ENCODE data around the gene SLC38A10. TPM values are rescaled to one million over a fixed set of nuclear protein-coding genes. Genes with fewer than 3 reads are reported as not detected.

The SLC38A10 gene
- total RNA-seq, 1 donor from 2014 or later: 26.1 TPM

- Histone ChIP-seq H3K9ac (ENCODE audit: low read depth in 1 of 3, low read length in 3 of 3) (peak within 1 kb of the TSS; percentile 43 to 79 (median 62)), H3K4me3 (ENCODE audit: low read length in 3 of 3) (peak within 1 kb of the TSS; percentile 73 to 78 (median 77)), H3K4me1 (ENCODE audit: control insufficient read depth in 3 of 3, insufficient read depth in 3 of 3, low read length in 3 of 3) (peaks cover 13 to 19% (median 15%) of the 10 kb centered on the region in 3 donors), H3K36me3 (ENCODE audit: control insufficient read depth in 3 of 3, insufficient read depth in 3 of 3, low read length in 3 of 3) (peaks cover 0 to 2% (median 0%) of the 10 kb centered on the region in 3 donors), H3K9me3 (ENCODE audit: control insufficient read depth in 3 of 3, low read length in 3 of 3) (no peaks in the 10 kb centered on the region), H3K27ac (ENCODE audit: low read depth, low read length) (peak within 1 kb of the TSS; percentile 3), H3K27me3 (ENCODE audit: control insufficient read depth in 3 of 3, insufficient read depth in 3 of 3, low read length in 3 of 3) (no peaks in the 10 kb centered on the region)
Observed at GRCh38 chr17:81222906-81223761, 72.0 kb downstream of the SLC38A10 start, which contains the start of gene CEP131. TSS of gene CEP131 (minus strand) at chr17:81222965. CDS start at chr17:81220056, 2,909 bp downstream.

- Histone ChIP-seq H3K27me3 (ENCODE audit: control insufficient read depth in 3 of 3, insufficient read depth in 3 of 3, low read length in 3 of 3) (no peaks in the 10 kb centered on the region), H3K9me3 (ENCODE audit: control insufficient read depth in 3 of 3, low read length in 3 of 3) (no peaks in the 10 kb centered on the region), H3K4me1 (ENCODE audit: control insufficient read depth in 3 of 3, insufficient read depth in 3 of 3, low read length in 3 of 3) (peaks cover 13 to 19% (median 15%) of the 10 kb centered on the region in 3 donors), H3K36me3 (ENCODE audit: control insufficient read depth in 3 of 3, insufficient read depth in 3 of 3, low read length in 3 of 3) (peaks cover 0 to 2% (median 0%) of the 10 kb centered on the region in 3 donors), H3K27ac (ENCODE audit: low read depth, low read length) (no peak overlapping the region), H3K4me3 (ENCODE audit: low read length in 3 of 3) (peak overlapping the region; percentile 73 to 78 (median 77)), H3K9ac (ENCODE audit: low read depth in 1 of 3, low read length in 3 of 3) (peak overlapping the region in 2 of 3 donors; percentile 62 to 79)
Observed at GRCh38 chr17:81222620-81222905, 72.5 kb downstream of the SLC38A10 start.

- Histone ChIP-seq H3K9ac (ENCODE audit: low read depth in 1 of 3, low read length in 3 of 3) (peak overlapping the region; percentile 43 to 79 (median 62)), H3K27ac (ENCODE audit: low read depth, low read length) (no peak overlapping the region), H3K36me3 (ENCODE audit: control insufficient read depth in 3 of 3, insufficient read depth in 3 of 3, low read length in 3 of 3) (peaks cover 0 to 2% (median 0%) of the 10 kb centered on the region in 3 donors), H3K9me3 (ENCODE audit: control insufficient read depth in 3 of 3, low read length in 3 of 3) (no peaks in the 10 kb centered on the region), H3K4me1 (ENCODE audit: control insufficient read depth in 3 of 3, insufficient read depth in 3 of 3, low read length in 3 of 3) (peaks cover 13 to 19% (median 15%) of the 10 kb centered on the region in 3 donors), H3K4me3 (ENCODE audit: low read length in 3 of 3) (peak overlapping the region; percentile 73 to 78 (median 77)), H3K27me3 (ENCODE audit: control insufficient read depth in 3 of 3, insufficient read depth in 3 of 3, low read length in 3 of 3) (no peaks in the 10 kb centered on the region)
Observed at GRCh38 chr17:81221842-81222619, 73.1 kb downstream of the SLC38A10 start.

GRCh38 chr17:81221371-81221841 lies 73.7 kb downstream of the SLC38A10 start:
- Histone ChIP-seq H3K27ac (ENCODE audit: low read depth, low read length) (no peak overlapping the region), H3K27me3 (ENCODE audit: control insufficient read depth in 3 of 3, insufficient read depth in 3 of 3, low read length in 3 of 3) (no peaks in the 10 kb centered on the region), H3K36me3 (ENCODE audit: control insufficient read depth in 3 of 3, insufficient read depth in 3 of 3, low read length in 3 of 3) (peaks cover 0 to 2% (median 0%) of the 10 kb centered on the region in 3 donors), H3K9me3 (ENCODE audit: control insufficient read depth in 3 of 3, low read length in 3 of 3) (no peaks in the 10 kb centered on the region), H3K4me1 (ENCODE audit: control insufficient read depth in 3 of 3, insufficient read depth in 3 of 3, low read length in 3 of 3) (peaks cover 13 to 19% (median 15%) of the 10 kb centered on the region in 3 donors), H3K9ac (ENCODE audit: low read depth in 1 of 3, low read length in 3 of 3) (peak overlapping the region in 2 of 3 donors; percentile 43 to 79), H3K4me3 (ENCODE audit: low read length in 3 of 3) (peak overlapping the region in 2 of 3 donors; percentile 77 to 78)

GRCh38 chr17:81219476-81220180 lies 75.5 kb downstream of the SLC38A10 start:
- Histone ChIP-seq H3K36me3 (ENCODE audit: control insufficient read depth in 3 of 3, insufficient read depth in 3 of 3, low read length in 3 of 3) (peaks cover 0 to 2% (median 0%) of the 10 kb centered on the region in 3 donors), H3K4me1 (ENCODE audit: control insufficient read depth in 3 of 3, insufficient read depth in 3 of 3, low read length in 3 of 3) (peaks cover 13 to 19% (median 15%) of the 10 kb centered on the region in 3 donors), H3K4me3 (ENCODE audit: low read length in 3 of 3) (no peak overlapping the region), H3K9me3 (ENCODE audit: control insufficient read depth in 3 of 3, low read length in 3 of 3) (no peaks in the 10 kb centered on the region), H3K27me3 (ENCODE audit: control insufficient read depth in 3 of 3, insufficient read depth in 3 of 3, low read length in 3 of 3) (no peaks in the 10 kb centered on the region), H3K27ac (ENCODE audit: low read depth, low read length) (no peak overlapping the region), H3K9ac (ENCODE audit: low read depth in 1 of 3, low read length in 3 of 3) (no peak overlapping the region)

DNA sequence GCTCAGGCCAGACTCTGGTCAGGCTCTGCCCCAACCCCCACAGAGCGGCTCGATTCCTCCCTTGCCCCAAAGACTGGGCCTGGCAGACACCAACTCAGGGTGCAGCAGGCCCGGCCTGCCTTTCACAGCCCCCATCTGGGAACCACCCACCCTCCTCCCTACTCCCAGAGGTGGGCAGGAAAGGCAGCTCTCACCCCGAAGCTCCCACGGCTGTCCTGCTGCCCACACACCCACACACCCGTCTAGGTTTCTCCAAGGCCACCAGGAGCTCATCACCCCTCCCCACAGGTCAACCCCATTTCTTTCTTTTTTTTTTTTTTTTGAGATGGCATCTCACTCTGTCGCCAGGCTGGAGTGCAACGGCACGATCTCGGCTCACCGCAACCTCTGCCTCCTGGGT lies 76.1 kb downstream of the SLC38A10 start:
- H3K4me3 ChIP-seq (ENCODE audit: low read length in 3 of 3): no peak overlapping the region
- no peaks in the 10 kb centered on the region for H3K27me3 ChIP-seq (ENCODE audit: control insufficient read depth in 3 of 3, insufficient read depth in 3 of 3, low read length in 3 of 3)
- no peaks in the 10 kb centered on the region for H3K9me3 ChIP-seq (ENCODE audit: control insufficient read depth in 3 of 3, low read length in 3 of 3)
- H3K9ac ChIP-seq (ENCODE audit: low read depth in 1 of 3, low read length in 3 of 3): no peak overlapping the region
- H3K27ac ChIP-seq (ENCODE audit: low read depth, low read length): no peak overlapping the region
- H3K4me1 ChIP-seq (ENCODE audit: control insufficient read depth in 3 of 3, insufficient read depth in 3 of 3, low read length in 3 of 3): peaks cover 13 to 19% (median 15%) of the 10 kb centered on the region in 3 donors
- peaks cover 0 to 2% (median 0%) of the 10 kb centered on the region in 3 donors for H3K36me3 ChIP-seq (ENCODE audit: control insufficient read depth in 3 of 3, insufficient read depth in 3 of 3, low read length in 3 of 3)

- no peak overlapping the region for H3K9ac ChIP-seq (ENCODE audit: low read depth in 1 of 3, low read length in 3 of 3)
- H3K4me3 ChIP-seq (ENCODE audit: low read length in 3 of 3): no peak overlapping the region
- peaks cover 0 to 2% (median 0%) of the 10 kb centered on the region in 3 donors for H3K36me3 ChIP-seq (ENCODE audit: control insufficient read depth in 3 of 3, insufficient read depth in 3 of 3, low read length in 3 of 3)
- no peaks in the 10 kb centered on the region for H3K27me3 ChIP-seq (ENCODE audit: control insufficient read depth in 3 of 3, insufficient read depth in 3 of 3, low read length in 3 of 3)
- no peaks in the 10 kb centered on the region for H3K9me3 ChIP-seq (ENCODE audit: control insufficient read depth in 3 of 3, low read length in 3 of 3)
- H3K27ac ChIP-seq (ENCODE audit: low read depth, low read length): no peak overlapping the region
- peaks cover 13 to 17% (median 15%) of the 10 kb centered on the region in 3 donors for H3K4me1 ChIP-seq (ENCODE audit: control insufficient read depth in 3 of 3, insufficient read depth in 3 of 3, low read length in 3 of 3)
Observed at GRCh38 chr17:81218459-81218858, 76.6 kb downstream of the SLC38A10 start.

DNA sequence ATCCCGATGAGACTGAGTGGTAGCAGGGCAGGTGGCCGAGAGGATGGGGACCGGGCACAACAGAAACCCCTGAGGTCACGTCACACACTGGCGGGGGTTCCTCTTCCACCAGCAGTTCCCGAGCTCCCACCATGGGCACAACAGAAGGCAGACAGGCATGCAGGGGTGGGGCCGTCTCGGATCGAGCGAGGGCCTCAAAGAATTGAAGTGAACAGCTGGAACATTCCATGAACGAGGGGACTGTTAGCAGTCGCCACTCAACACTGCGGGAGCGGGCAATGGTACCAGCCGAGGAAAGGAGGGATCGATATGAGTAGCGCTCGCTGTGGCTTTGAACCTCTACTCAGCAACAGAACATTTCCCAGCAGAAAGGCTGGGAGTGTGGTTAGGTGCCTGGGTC lies 77.6 kb downstream of the SLC38A10 start:
- Histone ChIP-seq H3K27ac (ENCODE audit: low read depth, low read length) (no peak overlapping the region), H3K9ac (ENCODE audit: low read depth in 1 of 3, low read length in 3 of 3) (no peak overlapping the region)

GRCh38 chr17:81213978-81214377 lies 81.1 kb downstream of the SLC38A10 start:
- Histone ChIP-seq H3K9me3 (ENCODE audit: control insufficient read depth in 3 of 3, low read length in 3 of 3) (no peaks in the 10 kb centered on the region), H3K4me3 (ENCODE audit: low read length in 3 of 3) (no peak overlapping the region), H3K4me1 (ENCODE audit: control insufficient read depth in 3 of 3, insufficient read depth in 3 of 3, low read length in 3 of 3) (no peaks in the 10 kb centered on the region), H3K27me3 (ENCODE audit: control insufficient read depth in 3 of 3, insufficient read depth in 3 of 3, low read length in 3 of 3) (no peaks in the 10 kb centered on the region), H3K9ac (ENCODE audit: low read depth in 1 of 3, low read length in 3 of 3) (no peak overlapping the region), H3K36me3 (ENCODE audit: control insufficient read depth in 3 of 3, insufficient read depth in 3 of 3, low read length in 3 of 3) (peaks cover 0 to 2% (median 0%) of the 10 kb centered on the region in 3 donors), H3K27ac (ENCODE audit: low read depth, low read length) (no peak overlapping the region)

More for the DNA sequence above, 77.6 kb downstream of the SLC38A10 start:
- H3K36me3 ChIP-seq (ENCODE audit: control insufficient read depth in 3 of 3, insufficient read depth in 3 of 3, low read length in 3 of 3): peaks cover 0 to 2% (median 0%) of the 10 kb centered on the region in 3 donors
- no peak overlapping the region for H3K4me3 ChIP-seq (ENCODE audit: low read length in 3 of 3)
- H3K9me3 ChIP-seq (ENCODE audit: control insufficient read depth in 3 of 3, low read length in 3 of 3): no peaks in the 10 kb centered on the region
- no peaks in the 10 kb centered on the region for H3K27me3 ChIP-seq (ENCODE audit: control insufficient read depth in 3 of 3, insufficient read depth in 3 of 3, low read length in 3 of 3)
- H3K4me1 ChIP-seq (ENCODE audit: control insufficient read depth in 3 of 3, insufficient read depth in 3 of 3, low read length in 3 of 3): peaks cover 12 to 14% (median 13%) of the 10 kb centered on the region in 3 donors

Measured in skeletal muscle tissue (tissue), 4 donors.